Posterior cingulate gyrus (tissue), 11 donors: ENCODE measurements around the gene APOL6.

Source experiments
- DNase-seq, 10 donors: peaks; one replicate each; pipeline versions ENCODE4 v3.0.0 to v3.0.0-alpha.2; 2020 to 2021; ENCODE audit warnings: mixed read lengths in 3 of 10
- intact Hi-C: fragments of 100-400 bp; cut with DNase I; formaldehyde crosslinking; loops from one replicate; pipeline ENCODE4 v1.15.1; 2023

Gene APOL6

DNA sequence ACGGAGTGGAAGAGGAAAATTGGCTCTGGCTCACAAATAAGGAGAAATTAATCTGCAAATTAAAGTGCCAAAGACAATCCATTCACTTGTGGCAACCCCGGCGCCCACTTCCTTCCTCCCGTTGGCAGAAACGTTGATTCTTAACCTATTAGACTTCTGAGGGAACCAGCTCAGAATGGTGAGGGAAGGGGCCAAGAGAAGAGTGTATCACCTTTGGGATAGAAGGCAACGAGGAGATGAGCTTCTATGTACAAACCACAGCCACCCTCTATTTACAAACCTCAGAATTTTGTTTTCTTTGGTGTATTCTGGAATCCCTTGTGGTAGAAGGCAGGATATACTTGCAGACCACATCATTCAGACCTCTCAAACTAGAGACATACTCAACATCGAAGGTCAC is 32.2 kb upstream of the APOL6 start:
- intact Hi-C loops: no loop called here
- DNase-seq: peak in 2 of 10 donors; percentile 16 to 35

DNA sequence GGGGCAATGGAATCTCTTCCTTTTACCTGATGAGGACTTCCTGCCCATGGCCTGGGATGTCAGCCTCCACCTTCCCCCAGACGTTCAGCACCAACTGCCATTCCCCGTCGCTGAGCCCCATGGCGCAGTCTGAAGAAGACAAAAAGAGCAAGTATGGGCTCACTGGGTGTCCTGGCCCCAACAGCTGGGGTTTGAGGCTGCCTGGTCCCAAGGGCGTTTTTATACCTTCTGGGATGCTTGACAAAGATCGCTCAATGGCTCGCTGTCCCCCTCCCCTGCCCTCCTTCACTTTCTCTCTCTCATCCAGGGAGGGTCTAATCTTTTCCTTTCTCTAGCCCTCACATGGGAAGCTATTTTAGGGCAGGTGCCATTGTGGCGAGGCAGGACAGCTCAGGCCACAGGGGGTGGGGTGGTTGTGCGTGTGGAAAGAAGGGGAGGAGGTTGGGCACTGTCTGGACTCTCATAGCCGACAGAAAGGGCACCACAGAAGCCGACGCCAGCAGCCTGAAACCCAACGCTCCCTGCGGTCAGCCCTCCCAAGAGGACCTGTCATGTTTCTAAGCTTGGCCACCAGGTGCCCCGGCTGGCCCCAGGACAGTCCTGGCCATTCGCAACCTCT is 31.0 kb upstream of the APOL6 start, which contains the start of gene MB:
TSS of gene MB (minus strand) at position 193 of the 619 bp plus-strand sequence. CDS start at position 121, 72 bp downstream.
- peak in 2 of 10 donors; percentile 45 to 62 for DNase-seq
- intact Hi-C loops: no loop called here

DNA sequence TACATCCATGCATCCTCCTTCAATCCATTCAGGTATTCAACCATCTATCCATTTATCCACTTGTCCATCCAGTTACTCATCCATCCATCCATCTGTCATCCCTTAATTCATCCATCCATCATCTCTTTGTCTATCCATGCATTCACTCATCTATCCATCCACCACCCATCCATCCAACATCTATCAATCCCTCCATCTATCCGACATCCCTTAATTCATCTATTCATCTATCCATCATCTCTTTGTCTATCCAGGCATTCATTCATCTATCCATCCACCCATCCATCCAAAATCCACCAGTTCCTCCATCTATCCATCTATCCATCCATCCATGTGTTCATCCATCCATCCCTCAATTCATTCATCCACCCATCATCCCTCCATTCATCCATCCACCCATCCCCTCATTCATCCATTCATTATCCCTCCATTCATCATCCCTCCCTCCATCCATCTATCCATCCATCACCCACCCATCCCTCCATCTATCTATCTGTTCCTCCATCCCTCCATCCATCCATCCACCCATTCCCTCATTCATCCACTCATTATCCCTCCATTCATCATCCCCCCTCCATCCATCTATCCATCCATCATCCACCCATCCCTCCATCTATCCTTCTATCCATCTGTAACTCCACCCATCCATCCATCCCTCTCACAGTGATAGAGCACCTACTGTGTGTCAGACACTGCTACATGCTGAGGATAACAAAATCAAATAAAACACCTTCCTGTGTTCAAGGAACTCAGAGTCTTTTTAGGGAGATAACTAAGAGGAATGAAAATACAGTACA is 29.6 kb upstream of the APOL6 start:
- DNase-seq: no peak
- intact Hi-C loops: no loop called here

DNA sequence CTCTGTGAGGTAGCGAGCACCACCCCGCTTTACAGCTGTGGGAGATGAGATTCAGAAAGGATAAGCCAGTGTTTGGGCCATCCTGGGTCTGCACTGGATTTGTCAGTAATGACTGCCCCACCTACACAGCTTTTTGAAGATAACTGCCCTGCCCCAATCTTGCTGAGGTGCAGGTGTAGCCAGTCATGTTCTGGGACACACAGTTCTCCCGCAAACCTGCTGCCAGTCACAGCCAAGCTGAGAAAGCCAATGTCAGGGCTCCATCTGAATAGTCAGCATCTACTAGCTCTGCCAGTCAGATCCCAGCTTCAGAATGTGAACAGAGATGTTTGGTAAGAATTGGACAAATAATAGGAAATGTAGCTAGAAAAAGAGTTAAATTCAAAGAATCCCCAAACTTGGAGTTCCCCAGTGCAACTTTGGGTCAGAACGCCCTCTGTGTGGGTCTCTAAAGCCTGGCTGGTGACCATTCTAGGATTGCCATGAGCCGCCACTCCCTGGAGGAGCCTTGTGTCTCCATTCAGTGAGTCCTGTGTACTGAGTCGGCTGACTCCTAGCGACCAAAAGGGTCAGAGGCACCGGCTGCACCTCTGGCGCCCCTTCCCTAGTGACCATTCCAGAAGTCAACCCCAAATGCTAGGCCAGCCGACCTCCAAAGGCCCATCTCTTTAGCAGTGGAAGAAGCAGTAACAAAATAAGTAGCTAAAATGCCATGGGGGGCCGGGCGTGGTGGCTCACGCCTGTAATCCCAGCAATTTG is 28.7 kb upstream of the APOL6 start:
- DNase-seq: peak in 2 of 10 donors; percentile 21 to 27

DNA sequence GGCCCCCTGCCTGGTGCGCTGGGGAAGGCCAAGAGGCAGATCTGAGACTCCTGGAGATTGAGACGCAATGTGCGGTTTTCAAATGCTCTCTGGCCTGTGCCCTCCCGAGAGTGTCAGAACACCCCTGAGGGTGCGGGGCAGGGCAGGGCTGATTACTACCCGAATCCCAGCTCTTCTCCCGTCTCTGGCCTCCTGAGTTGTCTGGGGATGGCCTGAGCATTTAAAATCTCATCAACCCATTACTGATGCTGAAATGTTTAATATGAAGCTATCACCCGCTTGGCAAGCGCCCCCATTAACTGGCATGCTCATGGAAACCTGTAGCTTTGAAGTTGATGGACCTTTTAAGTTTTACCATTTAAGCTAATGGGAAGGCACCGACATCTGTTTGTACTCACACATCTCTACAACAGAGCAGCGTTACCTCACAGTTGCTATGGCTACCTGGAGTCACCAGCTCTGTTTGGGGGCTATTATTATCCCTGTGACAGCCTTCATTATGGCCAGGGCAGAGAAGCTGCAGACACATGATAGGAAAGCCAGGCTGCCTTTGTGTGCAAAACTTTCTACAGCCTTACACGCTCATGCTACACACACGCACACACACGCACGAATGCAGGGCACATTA is 27.5 kb upstream of the APOL6 start:
- DNase-seq: peak in 2 of 10 donors; percentile 38 to 49

More for the DNA sequence above, 28.7 kb upstream of the APOL6 start:
- intact Hi-C loops: no loop called here

DNA sequence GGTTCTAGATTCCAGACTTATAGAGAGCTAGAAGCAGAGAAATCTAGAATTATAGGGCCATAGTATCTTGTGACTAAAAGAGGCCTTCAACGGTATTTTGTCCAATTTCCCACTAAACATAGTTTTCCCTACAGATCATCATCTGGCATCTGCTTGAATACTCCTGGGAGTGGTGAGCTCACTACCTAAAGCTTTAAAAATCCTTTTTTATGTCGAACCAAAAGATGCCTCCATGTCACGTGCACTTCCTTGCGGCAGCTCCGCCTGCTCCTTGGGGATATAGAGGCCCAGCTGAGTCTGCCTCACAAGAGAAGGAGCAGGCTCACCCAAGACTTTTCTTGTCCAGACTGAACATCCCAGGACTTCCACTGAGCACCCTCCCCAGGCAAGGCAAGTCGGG is 26.8 kb upstream of the APOL6 start:
- peak in 2 of 10 donors; percentile 17 to 49 for DNase-seq
- intact Hi-C loops: no loop called here

More for the DNA sequence above, 27.5 kb upstream of the APOL6 start:
- intact Hi-C loops: no loop called here

DNA sequence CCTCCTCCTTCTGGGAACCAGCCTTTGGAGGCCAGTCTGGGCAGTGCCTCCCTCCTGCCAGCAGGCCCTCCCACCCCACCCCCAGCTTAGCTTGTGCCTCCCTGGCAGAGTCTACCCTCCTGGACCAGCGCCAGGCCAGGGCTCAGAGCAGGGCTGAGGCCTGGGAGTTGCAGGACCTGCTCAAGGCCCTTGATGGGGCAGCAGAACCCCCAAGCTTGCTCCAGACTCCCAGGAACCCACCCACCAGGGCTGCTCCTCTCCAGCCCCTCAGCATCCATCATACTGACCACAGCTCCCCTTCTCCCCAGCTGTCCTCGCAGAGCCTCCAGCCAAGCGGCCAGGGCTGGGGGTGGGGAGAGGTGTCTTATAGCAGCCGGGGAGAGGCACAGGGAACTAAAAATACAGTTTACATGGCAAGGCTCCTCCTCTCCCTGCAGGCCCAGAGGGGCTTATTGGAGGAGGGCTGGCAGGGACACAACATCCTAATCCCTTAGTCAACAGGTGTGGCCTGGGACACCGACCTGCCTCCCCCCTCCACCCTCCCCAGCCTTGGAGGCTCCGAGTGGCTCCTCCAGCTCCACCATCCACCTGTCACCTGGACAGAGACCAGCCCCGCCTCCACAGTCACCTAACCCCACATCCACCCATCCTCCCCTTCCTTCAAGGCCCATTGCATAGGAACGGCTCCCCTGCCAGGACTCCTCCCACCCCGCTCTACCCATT is 25.9 kb upstream of the APOL6 start:
- intact Hi-C loops: loop anchor here (2.0 kb wide), 1 partner anchor 272 kb away; no protein-coding TSS in a partner anchor
- peak in 4 of 10 donors; percentile 30 to 76 (median 68) for DNase-seq

DNA sequence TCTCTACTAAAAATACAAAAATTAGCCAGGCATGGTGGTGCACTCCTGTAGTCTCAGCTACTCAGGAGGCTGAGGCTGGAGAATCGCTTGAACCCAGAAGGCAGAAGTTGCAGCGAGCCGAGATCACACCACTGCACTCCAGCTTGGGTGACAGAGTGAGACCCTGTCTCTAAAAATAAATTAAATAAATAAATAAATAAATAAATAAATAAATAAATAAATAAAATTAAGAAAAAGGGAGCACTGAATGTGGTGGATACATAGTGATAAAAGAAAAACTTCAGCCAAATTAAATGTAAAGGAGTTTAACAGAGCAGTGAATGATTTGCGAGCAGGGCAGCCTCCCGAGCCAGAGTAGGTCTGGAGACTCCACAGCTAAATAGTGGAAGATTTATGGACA is 24.4 kb upstream of the APOL6 start:
- peak in 1 of 10 donors; percentile 34 for DNase-seq
- intact Hi-C loops: loop anchor here (1.0 to 2.0 kb wide), 2 partner anchors 193 to 273 kb away; no protein-coding TSS in a partner anchor

DNA sequence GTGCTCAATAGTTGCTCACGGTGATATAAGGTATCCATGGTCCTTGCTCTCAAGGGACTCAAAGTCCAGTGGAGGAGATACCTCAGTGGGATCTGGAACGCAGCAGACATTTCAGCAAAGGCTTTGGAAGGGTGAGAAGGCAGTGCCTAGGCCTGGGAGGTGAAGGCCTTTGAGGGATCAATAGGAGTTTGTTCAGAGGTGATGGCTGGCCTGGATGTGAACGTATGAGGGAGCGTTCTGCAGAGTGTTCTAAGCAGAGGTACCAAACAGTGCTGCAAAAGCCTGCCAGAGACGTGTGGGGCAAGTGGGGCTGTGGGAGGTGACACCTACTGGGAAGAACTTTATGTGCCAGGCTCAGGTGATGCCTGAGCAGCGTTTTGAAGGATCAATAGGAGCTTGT is 23.7 kb upstream of the APOL6 start:
- intact Hi-C loops: no loop called here
- DNase-seq: peak in 2 of 10 donors; percentile 21 to 75

DNA sequence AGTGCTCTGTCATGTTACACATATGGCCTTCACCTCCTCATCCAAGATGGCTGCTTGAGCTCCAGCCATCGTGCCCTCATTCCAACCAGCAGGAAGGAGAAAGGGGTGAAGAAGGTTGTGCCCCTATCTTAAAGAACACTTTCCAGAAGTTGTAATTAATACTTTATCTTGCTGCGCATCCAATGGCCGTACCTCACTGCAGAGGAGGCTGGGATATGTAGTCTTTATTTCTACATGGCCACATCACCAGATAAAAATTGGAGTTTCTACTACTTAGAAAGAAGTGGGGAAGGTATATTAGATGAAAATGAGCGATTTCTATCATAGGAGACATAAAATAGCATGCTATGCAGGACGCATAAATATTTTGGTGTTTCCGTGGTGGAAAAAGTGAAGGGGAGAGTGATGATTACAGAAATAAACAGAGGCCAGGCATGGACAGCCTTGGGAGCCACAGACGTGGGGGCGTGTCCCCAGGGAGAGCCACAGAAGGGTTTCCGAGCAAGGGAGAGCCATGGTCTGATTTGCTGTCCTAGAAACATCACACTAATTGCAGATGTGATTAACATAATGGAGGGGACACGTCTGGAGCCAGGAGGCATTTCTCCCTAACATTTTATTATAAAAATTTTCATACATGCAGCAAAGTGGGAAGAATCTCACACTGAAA is 22.3 kb upstream of the APOL6 start:
- peak in 2 of 10 donors; percentile 19 to 32 for DNase-seq
- intact Hi-C loops: loop anchor here (2.0 to 5.0 kb wide), 2 partner anchors 295 to 496 kb away; no protein-coding TSS in a partner anchor

DNA sequence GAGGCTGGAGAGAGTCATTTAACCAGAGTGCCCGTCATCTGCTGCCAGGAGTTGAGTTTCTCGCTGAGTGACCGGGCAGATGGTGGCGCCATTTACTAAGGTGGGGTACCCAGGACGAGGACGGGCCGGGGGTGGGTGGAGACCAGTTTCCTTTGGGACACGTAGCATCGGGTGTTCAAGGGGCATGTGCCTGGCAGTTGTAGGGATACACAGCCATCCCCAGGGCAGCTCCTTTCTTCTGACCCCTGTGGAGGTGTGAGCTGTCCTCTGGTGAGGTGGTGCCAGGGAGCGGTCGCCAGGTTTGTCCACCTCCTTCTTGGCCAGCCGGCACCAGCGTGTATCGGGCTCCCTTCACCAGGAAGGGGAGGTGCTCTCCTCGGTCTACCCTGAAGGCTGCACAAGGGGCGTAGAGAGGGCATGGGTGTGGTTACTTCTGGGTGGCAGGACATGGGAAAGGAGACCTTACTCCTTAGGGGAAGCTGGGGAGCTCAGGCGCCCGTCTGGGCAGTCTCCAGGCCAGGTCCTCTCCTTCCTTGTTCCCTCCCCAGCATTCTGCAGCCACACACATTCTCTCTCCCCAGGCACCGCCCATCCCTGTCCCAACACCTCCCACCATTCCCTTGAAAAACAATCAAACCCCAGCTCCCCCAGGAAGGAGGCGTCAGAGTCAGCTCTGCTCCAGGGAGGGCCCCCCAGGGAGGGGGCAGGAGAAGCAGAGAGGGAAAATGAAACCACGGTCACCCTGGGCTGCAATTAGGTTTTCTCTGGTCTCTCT is 20.8 kb upstream of the APOL6 start:
- intact Hi-C loops: loop anchor here (2.0 to 5.0 kb wide), 2 partner anchors 293 to 495 kb away; no protein-coding TSS in a partner anchor
- peak in 9 of 10 donors; percentile 34 to 93 (median 59) for DNase-seq

DNA sequence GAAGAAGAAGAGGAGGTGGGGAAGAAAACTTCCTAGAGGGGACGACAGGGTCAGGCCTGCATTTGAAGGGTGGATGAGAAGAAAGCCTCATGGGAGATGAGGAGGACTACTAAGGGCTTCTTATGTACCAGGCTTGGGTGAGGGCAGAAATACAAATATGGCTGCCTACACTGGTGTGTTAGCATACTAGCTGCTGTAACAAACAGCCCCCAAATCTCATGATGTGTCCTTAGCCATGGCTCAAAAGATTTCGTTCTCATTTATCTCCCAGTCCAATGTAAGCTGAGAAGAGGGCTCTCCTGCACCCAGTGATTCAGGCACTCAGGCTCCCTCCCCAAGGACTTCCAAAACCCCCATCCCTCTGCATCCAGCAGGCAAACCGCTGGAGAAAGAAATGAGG is 19.5 kb upstream of the APOL6 start:
- intact Hi-C loops: loop anchor here (5.0 kb wide), 1 partner anchor 494 kb away; no protein-coding TSS in a partner anchor
- DNase-seq: peak in 2 of 10 donors; percentile 24 to 35

DNA sequence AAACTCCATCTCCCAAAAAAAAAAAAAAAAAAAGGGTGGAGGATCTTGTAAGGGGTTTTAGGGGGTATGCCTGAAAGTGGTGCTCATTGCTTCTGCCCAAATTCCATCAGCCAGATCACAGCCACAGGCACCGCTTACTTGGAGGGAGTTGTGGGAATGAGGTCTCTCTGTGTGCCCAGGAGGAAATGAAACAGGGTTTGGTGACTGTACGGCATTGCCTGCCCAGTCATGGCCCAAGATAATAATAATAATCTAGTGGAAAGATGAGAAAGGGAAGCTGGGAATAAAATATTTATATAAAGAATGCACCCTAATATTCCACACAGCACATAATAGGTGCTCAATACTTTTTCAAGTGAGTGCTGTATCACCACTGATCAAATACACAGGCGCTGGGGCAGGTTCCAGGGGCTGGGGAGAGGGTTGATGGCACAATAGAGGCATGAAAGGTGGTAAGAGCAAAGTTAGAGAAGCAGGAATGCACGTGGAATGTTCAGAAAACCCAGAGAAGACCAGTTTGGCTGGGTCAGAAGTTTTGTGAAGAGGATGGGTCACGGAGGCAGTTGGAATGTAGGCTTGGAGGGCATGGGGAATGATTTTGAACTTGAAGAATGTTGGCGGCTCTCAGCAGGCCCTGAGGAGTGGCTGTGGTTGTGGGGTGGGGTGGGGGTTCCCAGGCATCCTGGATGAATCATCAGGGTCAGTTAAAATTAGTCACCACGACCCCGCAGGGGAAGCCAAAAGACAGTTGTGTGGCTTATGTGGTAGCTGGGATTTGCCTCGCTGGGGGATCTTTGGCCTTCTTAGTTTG is 18.6 kb upstream of the APOL6 start:
- intact Hi-C loops: loop anchor here (5.0 kb wide), 1 partner anchor 493 kb away; no protein-coding TSS in a partner anchor

DNA sequence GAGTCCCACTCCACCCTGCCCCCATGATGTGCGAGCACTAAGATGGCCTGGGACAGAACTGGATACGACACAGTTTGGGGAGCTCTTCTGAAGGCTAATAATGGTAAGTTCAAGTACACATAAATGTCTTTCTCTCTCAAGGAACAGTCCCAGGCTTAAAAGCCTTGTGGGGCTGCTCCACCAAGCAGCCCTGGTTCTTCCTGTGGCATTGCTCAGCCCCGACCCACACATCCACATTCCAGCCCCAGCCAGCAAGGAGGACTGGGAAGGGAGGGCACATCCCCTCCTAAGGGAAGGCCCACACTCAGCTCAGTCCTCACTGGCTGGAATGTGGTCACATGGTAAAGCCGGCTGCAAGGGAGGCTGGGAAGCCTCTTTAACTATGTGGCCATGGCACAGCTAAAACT is 17.9 kb upstream of the APOL6 start:
- peak in 2 of 10 donors; percentile 33 to 35 for DNase-seq
- intact Hi-C loops: no loop called here

More for the DNA sequence above, 18.6 kb upstream of the APOL6 start:
- DNase-seq: peak in 2 of 10 donors; percentile 43 to 71

DNA sequence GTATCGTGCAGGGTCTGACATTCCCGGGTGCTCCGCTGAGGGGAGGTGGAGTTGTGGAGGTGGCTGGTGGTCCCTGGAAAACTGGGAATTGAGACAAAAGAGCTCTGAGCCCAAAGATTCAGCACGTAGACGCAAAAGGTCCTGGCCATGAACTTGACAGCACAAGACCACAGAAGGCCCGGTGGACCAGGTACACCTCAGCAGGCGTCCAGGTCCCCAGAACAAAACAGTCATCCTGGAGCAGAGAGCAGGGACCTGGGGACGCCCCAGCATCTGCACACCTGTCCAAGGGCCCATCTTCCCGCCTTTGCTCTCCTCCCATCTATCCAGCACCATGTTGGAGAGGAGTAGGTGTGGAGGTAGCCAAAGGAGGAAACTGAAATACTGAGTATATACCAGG is 17.4 kb upstream of the APOL6 start:
- DNase-seq: peak in 2 of 10 donors; percentile 50 to 70
- intact Hi-C loops: no loop called here

DNA sequence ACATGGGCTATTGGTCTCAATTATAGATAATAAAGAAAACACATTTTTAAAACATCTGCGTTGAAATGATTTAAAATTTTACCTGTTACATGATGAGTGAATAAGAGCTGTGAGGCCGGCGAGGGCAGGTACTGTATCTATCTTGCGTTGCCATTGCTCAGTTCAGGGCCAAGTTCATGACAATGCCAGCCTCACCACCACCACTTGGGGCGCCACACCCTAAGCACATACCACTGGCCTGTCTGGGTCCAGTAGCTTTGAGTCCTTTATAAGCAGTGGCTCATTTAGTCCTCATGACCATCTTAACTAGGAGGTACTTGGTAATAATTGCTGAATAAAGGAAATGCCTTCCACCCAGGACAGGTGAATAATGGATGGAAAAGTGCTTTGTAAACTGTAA is 16.6 kb upstream of the APOL6 start:
- intact Hi-C loops: no loop called here
- DNase-seq: peak in 2 of 10 donors; percentile 34 to 68

DNA sequence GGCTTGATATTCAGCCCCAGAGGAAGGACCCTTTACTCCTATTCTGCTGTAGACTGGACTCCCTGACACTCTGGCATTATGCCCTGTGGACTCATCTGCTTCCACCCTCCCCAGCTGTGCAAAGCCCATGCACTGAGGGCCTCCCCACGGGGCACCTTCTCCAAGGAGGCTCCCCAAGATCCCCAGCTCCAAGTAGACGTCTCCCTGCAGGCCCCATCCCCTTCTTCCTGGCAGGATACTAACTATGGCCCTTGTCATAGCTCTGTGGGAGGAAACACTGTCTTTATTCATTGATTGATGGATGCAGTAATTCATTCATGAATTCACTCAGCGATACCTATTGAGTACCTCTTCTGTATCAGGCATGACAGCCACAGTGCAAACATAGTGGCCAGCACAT is 15.3 kb upstream of the APOL6 start:
- intact Hi-C loops: no loop called here
- no peak for DNase-seq
